ENCODE data around the gene STK10.
A peak's percentile ranks its signal among the peaks of the same experiment; 100 is the strongest.
"Not testable (repeated sequence)": the region's sequence is repeated elsewhere in the genome, so short reads cannot be mapped to it uniquely, and the experiment has no call there.

The STK10 gene

DNA sequence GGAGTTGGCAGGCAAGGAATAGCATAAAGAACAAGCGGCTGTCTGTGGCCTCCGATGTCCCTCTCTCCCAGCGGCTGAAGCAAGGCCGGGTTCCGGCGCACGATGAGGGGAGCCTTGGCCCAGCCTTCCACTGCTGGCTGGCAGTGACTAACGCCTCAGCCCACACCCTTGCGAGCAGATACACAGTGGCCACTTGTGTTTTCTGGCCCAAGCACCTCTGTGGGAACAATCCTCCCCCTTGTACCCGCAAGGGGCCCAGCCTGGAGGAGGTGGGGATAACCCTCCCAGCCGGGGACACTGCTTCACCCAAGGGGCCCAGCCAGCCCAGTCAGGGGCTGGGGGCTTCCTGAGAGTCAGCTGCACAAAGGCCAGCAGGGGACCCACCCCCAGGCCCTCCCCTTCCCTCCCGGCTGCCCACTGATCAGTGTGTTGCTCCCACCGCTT lies 23.2 kb downstream of the STK10 start:
- no peak for DNase-seq

DNA sequence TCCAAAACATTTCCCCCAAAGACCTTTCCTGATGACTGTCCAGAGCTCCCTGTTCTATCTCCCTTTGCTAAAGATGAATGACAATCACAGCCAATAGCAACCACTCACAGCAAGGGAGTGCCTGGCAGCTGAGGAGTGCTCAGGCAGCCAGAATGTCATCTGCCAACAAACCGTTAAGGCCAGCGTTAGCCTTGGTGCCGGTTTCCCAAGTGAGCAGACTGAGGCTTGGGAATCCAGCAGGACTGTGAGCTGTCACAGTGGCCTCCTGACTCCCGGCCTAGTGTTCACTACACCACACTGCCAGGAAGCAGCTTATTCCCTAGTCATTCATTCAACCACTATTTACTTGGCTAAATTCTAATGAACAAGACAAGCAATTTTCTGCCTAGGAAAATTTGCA lies 24.7 kb downstream of the STK10 start:
- no peak for DNase-seq

DNA sequence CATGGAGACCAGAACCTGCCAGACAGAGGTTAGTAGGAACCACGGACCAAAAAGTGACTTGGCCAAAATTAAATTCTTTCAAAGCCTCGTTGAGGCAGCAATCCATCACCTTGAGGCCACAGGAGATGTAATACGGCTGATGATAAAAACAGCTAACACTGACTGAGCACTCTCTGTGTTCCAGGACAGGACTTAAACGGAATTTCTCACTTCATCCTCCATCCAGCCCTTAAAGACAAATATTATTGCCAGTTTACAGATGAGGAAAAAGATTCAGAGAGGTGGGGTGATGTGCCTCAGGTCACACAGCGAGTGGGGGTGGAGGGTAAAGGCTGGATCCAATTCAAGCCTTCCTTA lies 25.1 kb downstream of the STK10 start:
- DNase-seq = no peak

DNA sequence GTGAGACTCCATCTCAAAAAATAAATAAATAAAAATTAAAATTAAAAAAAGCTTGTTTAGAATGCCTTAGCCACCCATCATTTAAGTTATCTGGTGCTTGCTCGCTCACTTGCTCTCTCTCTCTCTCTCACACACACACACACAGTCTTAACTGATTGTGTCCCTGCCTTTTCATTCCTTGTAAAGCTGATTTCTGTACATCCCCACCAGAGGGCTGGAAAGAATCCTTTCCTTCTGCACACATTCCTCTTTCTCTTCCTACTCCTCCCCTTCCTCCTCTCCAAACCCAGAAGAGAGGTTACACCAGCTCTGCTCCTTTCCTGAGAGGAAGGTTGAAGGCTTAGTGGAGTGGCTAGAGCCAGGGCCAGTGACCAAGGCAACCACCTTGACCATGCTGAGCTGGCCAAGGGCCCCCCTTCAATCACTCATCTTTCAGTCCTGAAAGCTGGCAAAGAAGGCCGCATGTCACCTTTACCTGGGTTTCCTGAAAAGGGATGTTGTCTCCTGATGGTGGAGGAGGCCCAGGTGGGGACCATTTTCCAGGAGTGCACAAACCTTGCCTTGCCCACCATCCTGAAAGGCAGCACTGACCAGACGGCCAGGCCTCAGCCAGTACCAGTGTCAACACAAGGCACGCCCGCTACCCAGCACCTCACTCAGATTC lies 25.6 kb downstream of the STK10 start:
- DNase-seq = no peak

DNA sequence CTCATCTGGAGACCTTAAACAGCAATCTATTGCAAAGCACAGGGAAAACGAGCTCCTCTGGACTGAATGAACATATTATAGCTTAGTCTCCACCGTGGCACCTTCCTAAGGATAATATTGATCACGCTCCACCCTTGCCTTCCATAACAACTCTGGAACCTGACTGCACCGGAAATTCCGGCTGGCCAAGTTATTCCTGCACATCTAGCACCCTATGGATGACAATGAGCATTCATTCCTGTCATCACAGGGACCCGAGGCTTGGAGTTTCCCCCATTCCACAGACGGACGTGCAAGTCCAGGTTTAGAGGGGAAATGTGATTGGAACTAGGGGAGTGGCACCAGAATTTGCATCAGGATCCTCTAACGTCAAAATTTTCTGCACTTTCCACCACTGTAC lies 27.5 kb downstream of the STK10 start:
- DNase-seq = no peak

DNA sequence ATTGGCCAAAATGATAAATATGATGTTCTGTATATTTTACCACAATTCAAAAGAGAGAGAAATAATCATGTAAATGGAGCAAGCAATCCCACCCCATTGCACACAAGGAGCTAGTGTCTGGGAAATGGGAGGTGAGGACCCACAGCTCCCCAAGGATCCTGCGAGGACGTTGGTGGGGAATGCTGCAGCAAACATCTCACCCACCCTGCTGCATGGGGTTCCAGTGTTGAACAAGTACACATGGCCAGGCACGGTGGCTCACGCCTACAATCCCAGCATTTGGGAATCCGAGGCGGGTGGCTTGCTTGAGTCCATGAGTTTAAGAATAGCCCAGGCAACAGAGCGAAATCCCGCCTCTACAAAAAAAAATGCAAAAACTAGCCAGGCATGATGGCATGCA lies 29.0 kb downstream of the STK10 start:
- no peak for DNase-seq

DNA sequence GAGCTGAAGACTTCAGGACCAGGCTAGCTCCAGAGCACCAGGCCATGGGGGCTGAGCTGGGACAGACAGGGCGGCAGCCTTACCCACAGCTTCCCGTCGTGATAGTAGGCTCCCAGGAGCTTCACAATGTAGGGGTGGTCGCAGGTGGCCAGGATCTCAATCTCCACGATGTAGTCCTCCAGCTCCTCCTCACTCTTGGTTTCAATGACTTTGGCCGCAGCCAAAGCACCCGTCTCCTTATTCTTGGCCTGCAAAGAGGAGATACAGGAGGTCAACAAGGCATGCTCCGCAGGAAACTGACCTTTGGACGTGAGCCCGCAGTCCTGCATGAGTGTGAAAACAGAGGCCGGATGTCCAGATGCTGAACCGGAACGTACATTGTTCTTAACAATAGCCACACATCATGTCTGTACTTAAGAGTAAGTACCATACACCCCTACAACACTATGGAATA lies 31.5 kb downstream of the STK10 start:
- DNase-seq = no peak

DNA sequence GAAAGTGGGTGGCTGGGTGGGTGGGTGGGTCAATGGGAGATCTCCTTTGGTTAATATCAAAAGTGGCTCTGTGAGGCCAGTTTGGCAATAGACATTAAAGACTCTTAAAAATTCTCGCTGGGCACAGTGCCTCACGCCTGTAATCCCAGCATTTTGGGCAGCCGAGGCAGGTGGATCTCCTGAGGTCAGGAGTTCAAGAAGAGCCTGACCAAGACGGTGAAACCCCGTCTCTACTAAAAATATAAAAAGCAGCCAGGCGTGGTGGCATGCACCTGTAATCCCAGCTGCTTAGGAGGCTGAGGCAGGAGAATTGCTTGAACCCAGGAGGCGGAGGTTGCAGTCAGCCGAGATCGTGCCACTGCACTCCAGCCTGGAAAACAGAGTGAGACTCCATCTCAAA lies 32.9 kb downstream of the STK10 start:
- not testable (repeated sequence) for DNase-seq

DNA sequence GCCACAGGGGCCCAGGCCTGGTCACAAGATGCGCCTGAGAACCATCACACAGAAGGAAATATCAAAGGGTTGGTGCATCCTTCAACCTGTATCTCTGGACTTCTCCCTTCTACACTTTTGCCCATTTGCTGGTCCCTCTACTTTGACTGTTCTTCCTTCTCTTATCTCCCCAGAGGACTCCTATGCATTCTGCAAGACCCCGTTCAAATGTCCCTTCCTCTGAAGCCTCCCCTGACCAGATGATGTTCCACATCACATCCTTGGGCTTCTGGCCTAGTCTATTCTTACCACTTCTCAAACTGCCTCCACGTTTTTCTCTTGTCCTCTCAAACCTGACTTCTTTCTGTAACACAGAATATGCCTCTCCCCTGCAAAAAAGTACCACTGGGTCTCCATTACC lies 34.3 kb downstream of the STK10 start:
- DNase-seq = no peak

DNA sequence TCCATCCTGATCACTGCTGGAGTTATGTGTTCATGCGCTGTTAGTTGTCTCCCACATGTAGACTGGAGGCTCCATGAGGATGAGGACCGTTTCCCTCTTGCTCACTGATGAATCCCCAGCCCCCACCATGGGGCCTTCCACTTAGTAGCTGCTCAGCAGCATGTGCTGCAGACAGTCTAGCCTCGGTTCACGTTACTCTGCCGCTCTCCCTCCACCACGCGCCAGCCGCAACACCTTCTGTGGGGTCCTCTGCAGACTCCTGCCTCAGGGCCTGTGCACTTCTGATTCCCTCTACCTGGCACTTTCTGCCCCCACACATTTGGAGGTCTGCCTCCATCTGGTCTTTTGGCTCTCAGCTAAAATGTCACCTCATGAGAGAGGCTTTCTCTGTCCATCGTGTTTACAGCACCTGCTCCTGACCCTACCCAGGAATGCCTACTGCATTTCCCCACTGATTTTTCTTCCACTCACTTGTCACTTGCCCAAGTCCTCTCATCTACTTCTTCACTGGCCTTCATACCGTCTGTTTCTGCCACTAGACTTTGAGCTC lies 36.3 kb downstream of the STK10 start:
- DNase-seq = no peak

DNA sequence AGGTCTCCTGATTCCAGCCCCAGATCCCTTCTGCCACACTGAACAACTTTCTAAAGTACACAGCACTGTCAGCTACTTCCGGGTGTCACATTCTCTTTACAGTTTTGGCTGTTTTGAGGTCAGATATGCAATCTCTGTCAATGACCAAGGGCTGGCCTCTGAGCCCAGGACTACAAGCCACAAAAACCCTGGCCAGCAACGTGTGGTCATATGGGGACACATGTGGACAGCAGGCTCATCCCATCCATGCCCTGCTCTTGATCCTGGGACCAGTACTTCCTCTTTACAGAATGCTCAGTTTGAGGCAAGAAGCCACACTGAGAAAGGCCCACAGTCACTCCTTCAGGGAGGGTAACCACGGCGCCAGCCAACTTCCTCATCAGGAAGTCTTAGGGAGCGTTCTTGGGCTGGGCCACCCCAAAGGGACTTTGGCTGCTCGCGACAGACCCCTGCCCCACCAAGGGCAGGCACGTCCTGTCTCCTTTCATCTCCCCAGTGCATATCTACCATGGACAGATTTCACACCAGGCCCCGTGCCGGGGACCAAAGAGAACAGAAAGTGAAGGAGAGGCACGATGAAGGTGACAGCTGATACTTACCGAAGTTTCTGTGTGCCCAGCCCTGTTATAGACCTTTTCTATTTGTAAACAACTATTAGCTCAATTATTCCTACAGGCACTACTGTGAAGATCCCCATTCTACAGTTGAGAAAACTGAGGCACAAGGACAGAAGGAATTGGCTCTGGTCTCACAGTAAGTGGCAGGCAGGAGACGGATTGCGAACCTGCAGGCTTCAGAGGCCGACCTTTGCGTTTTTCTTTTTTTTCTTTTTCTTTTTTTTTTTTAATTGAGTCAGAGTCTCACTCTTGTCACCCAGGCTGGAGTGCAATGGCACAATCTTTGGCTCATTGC lies 37.3 kb downstream of the STK10 start:
- DNase-seq = peak; percentile 80

DNA sequence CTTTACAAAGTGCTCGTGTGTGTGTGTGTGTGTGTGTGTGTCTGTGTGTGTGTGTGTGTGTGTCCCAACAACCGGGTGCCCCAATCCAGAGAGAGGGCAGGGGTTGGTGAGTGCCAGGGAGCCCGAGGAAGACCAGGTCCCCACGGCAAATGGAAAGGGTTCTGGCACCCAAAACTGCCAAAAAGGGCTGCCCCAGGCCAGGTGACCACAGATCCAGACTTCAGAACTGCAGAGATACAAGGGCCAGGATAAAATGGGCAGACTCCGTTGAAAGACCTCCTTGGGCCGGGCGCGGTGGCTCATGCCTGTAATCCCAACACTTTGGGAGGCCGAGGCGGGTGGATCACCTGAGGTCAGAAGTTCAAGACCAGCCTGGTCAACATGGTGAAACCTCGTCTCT lies 38.5 kb downstream of the STK10 start:
- not testable (repeated sequence) for DNase-seq

DNA sequence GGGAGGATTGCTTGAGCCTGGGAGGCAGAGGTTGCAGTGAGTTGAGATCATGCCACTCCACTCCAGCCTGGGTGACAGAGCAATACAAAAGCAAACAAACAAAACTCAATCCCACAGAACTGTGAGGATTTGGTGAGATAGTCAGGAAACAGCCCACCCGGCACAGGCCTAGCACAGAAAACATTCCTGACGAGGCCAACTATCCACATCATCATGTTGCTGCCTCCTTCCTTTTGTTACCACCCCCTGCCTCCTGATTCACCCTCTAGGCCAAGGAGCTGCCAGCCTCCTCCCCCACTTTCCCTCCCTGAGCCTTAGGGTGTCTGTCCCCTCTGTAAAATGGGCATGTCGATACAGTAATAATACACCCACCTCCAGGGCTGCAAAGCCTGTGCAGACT lies 39.0 kb downstream of the STK10 start:
- DNase-seq = no peak

DNA sequence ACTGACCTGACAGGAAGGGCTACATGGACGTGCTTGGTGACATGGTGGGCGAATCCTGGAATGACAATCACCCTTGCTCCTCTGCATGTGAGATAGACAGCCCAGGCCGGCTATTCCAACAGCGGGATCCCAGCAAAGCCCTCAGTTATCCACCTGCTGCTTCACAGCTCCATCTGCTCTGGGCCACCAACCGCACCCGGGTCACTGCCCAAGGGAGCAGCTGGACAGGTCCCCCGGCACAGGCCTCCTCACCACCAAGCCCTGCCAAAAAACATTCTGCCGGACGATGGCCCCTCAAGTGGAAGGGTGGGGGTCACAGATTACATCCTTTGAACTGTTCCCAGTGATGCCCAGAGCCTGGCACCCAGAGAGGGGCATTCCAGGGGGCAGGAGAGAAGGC lies 39.6 kb downstream of the STK10 start:
- no peak for DNase-seq

DNA sequence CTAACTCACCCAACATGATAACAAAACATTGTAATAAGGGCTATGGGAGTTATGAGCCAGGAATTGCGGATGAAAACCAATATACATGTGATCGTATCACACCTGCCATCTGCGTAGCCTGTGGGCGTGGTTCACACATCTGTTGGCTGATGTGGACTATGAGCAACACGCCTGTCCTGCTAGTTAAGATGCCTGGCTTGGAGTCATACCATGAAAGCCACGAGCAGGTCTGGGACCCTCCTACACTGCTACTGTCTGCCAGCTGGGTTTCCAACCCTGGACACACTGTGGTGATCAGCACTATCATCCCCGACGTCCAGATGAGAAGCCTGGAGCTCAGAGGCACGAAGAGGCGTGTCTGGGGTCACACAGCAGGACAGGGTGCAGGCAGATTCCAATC lies 40.2 kb downstream of the STK10 start:
- no peak for DNase-seq

DNA sequence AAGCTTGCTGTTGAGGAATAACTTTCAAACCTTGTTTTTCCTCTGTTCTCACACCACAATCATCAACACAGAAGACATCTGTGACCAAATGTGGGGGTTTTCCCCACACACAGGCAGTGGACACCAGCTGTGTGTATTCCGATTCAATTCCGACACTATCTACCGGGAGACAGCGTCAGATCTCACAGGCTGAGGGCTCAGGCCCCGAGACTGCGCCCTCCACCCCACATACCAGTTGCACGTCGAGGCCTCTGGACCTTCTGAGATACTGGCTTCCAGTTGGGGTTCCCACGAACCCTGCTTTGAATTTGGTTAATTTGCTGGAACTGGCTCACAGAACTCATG lies 41.3 kb downstream of the STK10 start:
- DNase-seq = no peak

DNA sequence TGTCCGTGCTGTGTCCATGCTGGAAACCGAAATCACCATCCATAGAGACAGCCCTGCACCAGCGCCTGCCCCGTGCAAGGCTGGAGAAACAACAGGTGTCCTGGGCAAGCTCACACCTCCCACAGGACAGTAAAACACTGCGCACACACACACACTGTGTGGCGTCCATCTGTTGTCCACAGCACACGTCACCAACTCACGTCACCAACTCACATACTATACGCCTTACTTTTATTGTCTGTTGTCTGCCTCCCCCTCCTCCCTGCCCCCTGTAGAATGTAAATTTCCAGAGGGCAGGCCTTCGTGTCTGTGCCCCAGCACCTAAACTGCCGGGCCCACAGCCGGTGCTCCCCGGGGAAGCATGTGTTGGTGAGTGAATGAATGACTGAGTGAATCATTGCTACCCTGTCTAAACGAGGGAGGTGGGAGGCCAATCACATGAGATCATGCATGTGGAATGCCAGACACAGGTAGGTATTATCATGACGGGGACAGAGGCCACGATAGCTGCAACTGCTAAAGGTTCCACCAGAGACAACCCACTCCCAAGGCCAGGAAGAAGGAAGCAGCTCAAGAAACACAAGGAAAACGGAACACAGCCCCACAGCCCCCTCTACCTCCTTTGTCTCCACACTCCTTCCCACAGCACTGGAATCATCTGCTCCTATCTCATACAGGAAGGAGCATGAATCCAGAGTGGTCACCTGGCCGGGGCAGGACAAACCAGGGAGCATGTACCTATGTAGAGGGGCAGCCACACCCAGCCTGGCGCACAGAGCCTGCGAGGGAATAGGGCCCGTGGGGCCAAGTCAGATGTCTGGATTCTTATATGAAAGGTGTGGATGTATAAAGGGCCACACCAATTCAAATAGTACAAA lies 41.9 kb downstream of the STK10 start:
- no peak for DNase-seq

DNA sequence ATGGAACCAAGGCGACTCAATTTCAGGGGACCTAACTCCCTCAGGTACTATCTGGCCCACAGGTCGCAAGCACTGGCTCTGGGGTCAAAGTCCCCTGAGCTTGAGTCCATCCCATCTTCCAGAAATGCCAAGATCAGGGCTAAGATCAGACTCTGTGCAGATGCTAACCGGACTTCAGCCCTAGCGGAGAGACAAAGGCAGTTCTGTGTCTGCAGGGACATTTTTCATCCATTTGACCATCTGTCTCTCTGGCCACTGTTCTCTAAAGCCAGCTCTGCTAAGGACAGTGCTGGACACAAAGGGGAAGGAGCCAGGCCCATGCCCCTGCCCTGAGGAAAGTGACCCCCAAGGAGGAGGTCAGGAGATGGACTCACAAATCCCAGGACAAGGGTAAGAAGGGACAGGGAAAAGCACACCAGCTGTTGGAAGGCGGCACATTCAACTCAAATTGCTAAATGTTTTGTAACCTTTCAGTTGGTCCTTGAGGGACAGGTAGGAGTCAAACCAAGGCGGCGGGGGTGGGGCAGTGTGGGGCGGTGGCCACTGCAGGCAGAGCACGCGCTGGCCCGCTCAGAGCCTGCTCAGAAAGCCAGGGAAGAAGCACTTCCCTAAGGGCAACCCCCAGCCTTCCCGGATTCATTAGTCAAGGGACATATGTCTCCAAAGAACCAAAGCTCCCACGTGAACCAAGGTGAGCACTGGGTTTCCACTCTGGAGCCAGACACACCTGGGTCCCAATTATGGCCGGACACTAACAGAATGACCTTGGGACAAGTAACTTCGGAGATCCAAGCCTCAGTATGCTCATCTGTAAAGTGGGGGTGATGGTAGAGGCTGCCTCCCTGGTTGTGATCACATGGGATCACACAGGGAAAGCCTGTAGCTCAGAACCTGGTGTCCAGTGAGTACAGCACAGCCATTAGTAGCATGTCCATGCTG lies 42.8 kb downstream of the STK10 start:
- no peak for DNase-seq

DNA sequence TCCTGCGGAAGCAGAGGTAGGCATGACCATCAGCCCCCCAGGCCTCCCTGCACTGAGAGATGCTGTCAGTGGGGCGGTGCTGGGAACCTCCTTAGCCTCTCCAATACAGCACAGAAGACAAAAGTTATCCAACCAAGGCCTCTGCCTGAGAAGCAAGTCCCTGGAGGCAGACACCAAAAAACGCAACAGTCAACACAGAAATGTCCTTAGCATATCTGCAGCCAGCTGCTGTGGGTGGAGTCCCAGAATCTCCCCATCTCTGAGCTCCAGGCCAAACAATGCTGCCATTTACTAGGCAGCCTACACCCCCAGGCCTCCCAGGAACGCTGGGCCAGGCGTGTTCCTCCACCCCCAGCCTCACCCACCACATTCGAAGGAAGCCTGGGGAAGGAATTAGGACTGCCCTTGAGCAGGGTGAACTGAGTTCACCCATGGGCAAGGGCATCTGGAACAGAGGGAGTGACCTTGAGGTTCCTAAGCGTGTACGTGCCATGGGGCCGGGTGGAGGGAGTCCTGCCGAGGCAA lies 43.7 kb downstream of the STK10 start:
- no peak for DNase-seq

DNA sequence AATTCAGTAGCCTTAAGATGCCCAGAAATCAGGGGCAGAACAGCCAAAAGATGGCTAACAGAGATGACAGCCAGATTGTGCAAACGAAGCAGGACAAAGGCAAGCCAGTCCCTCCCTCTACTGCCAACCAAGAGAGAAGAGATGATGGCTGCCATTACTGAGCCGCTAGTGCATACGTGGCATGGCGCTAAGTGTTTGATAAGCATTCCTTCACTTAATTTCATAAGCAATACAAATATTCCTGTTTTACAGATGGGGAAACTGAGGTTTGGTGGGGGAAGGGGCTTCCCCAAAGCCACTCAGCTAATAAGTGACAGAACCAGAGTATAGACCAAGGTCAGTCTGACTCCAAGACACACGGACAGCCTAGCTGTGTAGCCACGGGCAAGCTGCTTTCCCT lies 44.1 kb downstream of the STK10 start:
- no peak for DNase-seq

DNA sequence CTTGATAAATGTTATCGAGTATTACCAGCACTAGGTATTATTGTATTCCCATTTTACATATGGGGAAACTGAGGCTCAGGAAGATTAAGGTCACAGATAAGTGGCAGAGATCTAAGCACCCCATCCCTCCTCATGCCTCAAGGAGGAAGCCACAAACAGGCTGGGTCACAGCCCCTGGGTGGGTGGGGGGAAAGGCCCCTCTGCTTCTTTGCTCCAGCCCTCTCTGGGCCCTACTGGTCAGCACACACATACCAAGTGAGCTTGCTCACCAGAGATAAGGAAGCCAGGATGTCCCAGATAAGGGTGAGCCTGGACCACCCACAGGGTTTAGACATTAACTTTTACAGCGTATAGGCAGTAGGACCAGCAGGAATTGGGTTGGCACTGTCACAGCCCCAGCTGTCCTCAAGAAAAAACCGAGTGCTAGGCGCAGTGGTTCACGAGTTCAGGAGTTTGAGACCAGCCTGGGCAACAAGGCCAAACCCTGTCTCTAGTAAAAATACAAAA lies 45.3 kb downstream of the STK10 start:
- no peak for DNase-seq

DNA sequence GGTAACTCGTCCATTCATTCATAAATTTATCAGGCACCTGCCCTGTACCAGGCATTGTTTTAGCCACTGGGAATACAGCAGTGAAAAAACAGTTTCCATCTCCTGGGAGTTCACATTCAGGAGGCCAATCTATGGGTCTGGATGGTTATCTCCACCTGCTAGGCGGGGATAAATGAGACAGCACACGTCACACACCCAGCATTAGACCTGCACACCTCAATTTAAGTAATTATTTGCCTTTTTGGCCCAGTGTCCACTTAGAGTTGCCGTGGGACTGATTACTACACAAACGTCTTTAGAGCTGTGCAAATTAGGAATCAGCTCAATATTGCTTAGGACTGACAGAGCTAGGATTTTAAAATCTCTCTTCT lies 46.1 kb downstream of the STK10 start:
- no peak for DNase-seq

All from GDM1 (cell line).